ENCODE measurements around the gene ANKRD40CL. TPM values are rescaled to one million over a fixed set of nuclear protein-coding genes. Genes with fewer than 3 reads are reported as not detected.

ANKRD40CL gene
- total and polyA plus RNA-seq, 9 of the 15 experiments (the other 6 are each of a cell fraction or from before 2014, with no cell fraction given): not detected

DNA sequence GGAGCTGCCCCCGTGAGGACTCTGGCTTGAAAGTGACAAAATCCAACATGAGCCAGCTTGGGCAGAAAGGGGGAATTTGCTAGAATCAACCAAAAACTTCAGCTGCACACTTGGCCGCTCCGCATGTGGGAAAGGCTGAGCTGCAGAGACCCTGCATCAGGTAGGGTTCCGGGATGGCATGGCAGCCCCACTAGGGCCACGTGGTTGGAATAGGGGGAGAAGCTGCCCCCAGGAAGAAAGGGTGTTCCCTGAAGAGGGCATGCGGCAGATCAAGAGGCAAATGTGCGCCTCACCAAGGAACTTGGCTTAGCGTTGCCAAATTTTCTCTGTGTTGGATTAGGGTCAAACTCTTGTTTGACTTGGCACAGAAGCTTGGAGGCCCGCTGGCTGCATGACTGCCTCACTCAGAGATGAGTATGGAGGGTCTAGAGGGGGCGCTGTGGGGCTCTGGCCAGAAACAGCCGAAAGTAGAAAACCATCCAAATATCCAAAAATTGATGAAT, 38.9 kb upstream of the ANKRD40CL start (continued):
- TF ChIP-seq, protein P1, sequence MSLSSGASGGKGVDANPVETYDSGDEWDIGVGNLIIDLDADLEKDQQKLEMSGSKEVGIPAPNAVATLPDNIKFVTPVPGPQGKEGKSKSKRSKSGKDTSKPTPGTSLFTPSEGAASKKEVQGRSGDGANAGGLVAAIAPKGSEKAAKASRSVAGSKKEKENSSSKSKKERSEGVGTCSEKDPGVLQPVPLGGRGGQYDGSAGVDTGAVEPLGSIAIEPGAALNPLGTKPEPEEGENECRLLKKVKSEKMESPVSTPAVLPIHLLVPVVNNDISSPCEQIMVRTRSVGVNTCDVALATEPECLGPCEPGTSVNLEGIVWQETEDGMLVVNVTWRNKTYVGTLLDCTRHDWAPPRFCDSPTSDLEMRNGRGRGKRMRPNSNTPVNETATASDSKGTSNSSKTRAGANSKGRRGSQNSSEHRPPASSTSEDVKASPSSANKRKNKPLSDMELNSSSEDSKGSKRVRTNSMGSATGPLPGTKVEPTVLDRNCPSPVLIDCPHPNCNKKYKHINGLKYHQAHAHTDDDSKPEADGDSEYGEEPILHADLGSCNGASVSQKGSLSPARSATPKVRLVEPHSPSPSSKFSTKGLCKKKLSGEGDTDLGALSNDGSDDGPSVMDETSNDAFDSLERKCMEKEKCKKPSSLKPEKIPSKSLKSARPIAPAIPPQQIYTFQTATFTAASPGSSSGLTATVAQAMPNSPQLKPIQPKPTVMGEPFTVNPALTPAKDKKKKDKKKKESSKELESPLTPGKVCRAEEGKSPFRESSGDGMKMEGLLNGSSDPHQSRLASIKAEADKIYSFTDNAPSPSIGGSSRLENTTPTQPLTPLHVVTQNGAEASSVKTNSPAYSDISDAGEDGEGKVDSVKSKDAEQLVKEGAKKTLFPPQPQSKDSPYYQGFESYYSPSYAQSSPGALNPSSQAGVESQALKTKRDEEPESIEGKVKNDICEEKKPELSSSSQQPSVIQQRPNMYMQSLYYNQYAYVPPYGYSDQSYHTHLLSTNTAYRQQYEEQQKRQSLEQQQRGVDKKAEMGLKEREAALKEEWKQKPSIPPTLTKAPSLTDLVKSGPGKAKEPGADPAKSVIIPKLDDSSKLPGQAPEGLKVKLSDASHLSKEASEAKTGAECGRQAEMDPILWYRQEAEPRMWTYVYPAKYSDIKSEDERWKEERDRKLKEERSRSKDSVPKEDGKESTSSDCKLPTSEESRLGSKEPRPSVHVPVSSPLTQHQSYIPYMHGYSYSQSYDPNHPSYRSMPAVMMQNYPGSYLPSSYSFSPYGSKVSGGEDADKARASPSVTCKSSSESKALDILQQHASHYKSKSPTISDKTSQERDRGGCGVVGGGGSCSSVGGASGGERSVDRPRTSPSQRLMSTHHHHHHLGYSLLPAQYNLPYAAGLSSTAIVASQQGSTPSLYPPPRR (CRISPR knock-in tag; IDR thresholded peaks at IDR 0.05; ENCODE audit: borderline replicate concordance): no peak
- TF ChIP-seq MIER1 (IDR thresholded peaks at IDR 0.05; ENCODE audit: low read depth): no peak

- no peak for ATAC-seq
- no TSS peak for BruUV-seq (replicated peaks)
Measured at GRCh38 chr17:50805486-50805885, 38.2 kb upstream of the ANKRD40CL start.

More at GRCh38 chr17:50805486-50805885, 38.2 kb upstream of the ANKRD40CL start:
- TF ChIP-seq CEBPZ (IDR thresholded peaks at IDR 0.05; ENCODE audit: borderline replicate concordance, low read depth, low read length) (no peak), L3MBTL2 (IDR thresholded peaks at IDR 0.05) (no peak), E2F5 (CRISPR knock-in tag; IDR thresholded peaks at IDR 0.05) (no peak), SAP30 (IDR thresholded peaks at IDR 0.05; ENCODE audit: borderline replicate concordance, insufficient read depth, low read depth, low read length, poor library complexity, severe bottlenecking) (no peak), MEIS2 (IDR thresholded peaks at IDR 0.05; ENCODE audit: partially characterized antibody) (no peak), MECOM (CRISPR knock-in tag; IDR thresholded peaks at IDR 0.05) (no peak), LARP7 (IDR thresholded peaks at IDR 0.05) (no peak), ETS2 (tag; IDR thresholded peaks at IDR 0.05; ENCODE audit: borderline replicate concordance, poor library complexity, severe bottlenecking) (no peak)
- Histone ChIP-seq H3K27me3 (ENCODE audit: control insufficient read depth in 2 of 2, insufficient read depth in 2 of 2, low read length in 2 of 2) (peaks cover 0 to 5% of the 10 kb centered on the region in 2 experiments; a peak in 3 of 5 replicates), H3K36me3 (ENCODE audit: control insufficient read depth, insufficient read depth, low read length) (no peaks in the 10 kb centered on the region), H3K4me3 (no peak overlapping the region), H2AFZ (ENCODE audit: low read depth, low read length) (no peak overlapping the region), H3K4me2 (ENCODE audit: insufficient read depth, low read length) (no peak overlapping the region), H3K9ac (ENCODE audit: insufficient read depth in 1 of 2, low read depth in 2 of 2, low read length in 2 of 2) (no peak overlapping the region), H3K9me1 (ENCODE audit: control insufficient read depth, insufficient read depth, low read length) (no peaks in the 10 kb centered on the region), H4K20me1 (replicated peaks; ENCODE audit: control insufficient read depth, insufficient read depth, low read length) (no peaks in the 10 kb centered on the region), H3K4me1 (replicated peaks in 1 of 2; ENCODE audit: control insufficient read depth in 2 of 2, insufficient read depth in 2 of 2, low read length in 2 of 2) (peaks cover 0 to 3% of the 10 kb centered on the region in 2 experiments; a peak in 1 of 5 replicates), H3K79me2 (ENCODE audit: control insufficient read depth, insufficient read depth, low read length) (no peaks in the 10 kb centered on the region), H3K9me3 (replicated peaks; ENCODE audit: control insufficient read depth, insufficient read depth, low read depth, low read length) (no peaks in the 10 kb centered on the region), H3K27ac (ENCODE audit: extremely low read depth, low read depth, low read length) (no peak overlapping the region)
- in situ Hi-C loops (cut with MboI) (no loop called here), intact Hi-C loops (cut with micrococcal nuclease) (no loop called here)
- 28% methylated on average over 6 of the region's 6 CpGs for WGBS (ENCODE audit: insufficient coverage, low coverage, missing lambda C conversion rate)
- DNase-seq (ENCODE audit: extremely low read depth in 1 of 4, low spot score in 3 of 4) (no peak), FAIRE-seq (no peak)
- ChIA-PET POLR2A (interaction anchor here (0.5 to 1.0 kb wide), 5 partner anchors 12 to 163 kb away, joined by 3 to 5 read pairs (median 4); no protein-coding TSS in a partner anchor), CTCF (ENCODE audit: low intra/inter-chr PET ratio) (no interaction called here)

Data from K562 (cell line).